ENCODE results near the gene GRB2. TPM values are rescaled to one million over a fixed set of nuclear protein-coding genes. Genes with fewer than 3 reads are reported as not detected.

The GRB2 gene
- total RNA-seq, 2 experiments from 2014 or later = 166 to 178 TPM

DNA sequence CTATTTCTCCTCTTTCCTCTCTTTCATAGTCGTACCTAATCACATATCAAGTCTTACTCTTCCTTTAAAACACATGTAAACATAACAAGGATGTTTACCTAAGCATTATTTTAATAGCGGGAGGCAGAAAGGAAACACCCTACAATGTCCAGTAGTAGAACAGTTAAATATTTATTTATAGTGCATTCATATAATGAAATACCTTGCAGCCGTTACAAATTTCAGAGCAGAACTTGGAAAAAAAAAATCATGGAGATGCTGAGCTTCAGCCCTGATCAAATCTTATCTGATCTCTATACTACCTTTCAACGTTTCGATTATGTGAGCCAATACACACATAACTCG is 39.6 kb downstream of the GRB2 start:
- ATAC-seq = no peak
- no peak for DNase-seq
- CTCF ChIA-PET = interaction anchor here (1.9 kb wide), 1 partner anchor 14 kb away, joined by 6 read pairs; no protein-coding TSS in a partner anchor
- H3K9me3 Mint-ChIP-seq (ENCODE audit: insufficient read depth) = no peaks in the 10 kb centered on the region
- H3K36me3 Mint-ChIP-seq (ENCODE audit: low read depth) = peaks cover 10% of the 10 kb centered on the region
- H3K27ac Mint-ChIP-seq = peak overlapping the region; percentile 13
- POLR2A ChIA-PET = interaction anchor here (0.6 kb wide), 1 partner anchor 190 kb away, joined by 7 read pairs; no protein-coding TSS in a partner anchor
- H3K4me1 Mint-ChIP-seq (ENCODE audit: low read depth) = peaks cover 75% of the 10 kb centered on the region
- H3K4me3 Mint-ChIP-seq = no peak overlapping the region
- H3K27me3 Mint-ChIP-seq (ENCODE audit: low read depth) = no peaks in the 10 kb centered on the region

- no peaks in the 10 kb centered on the region for H3K9me3 Mint-ChIP-seq (ENCODE audit: insufficient read depth)
- H3K4me3 Mint-ChIP-seq = no peak overlapping the region
- peak overlapping the region; percentile 13 for H3K27ac Mint-ChIP-seq
- ChIA-PET CTCF (interaction anchor here (1.8 to 1.9 kb wide), 2 partner anchors 15 to 17 kb away, joined by 5 to 6 read pairs; no protein-coding TSS in a partner anchor), POLR2A (interaction anchor here (0.7 kb wide), 1 partner anchor 28 kb away, joined by 4 read pairs; no protein-coding TSS in a partner anchor)
- H3K27me3 Mint-ChIP-seq (ENCODE audit: low read depth) = no peaks in the 10 kb centered on the region
- peaks cover 79% of the 10 kb centered on the region for H3K4me1 Mint-ChIP-seq (ENCODE audit: low read depth)
- no peak for ATAC-seq
- DNase-seq = no peak
- peaks cover 8% of the 10 kb centered on the region for H3K36me3 Mint-ChIP-seq (ENCODE audit: low read depth)
Observed at GRCh38 chr17:75365009-75365930, 40.2 kb downstream of the GRB2 start.

- POLR2A ChIA-PET = interaction anchor here (1.4 kb wide), 1 partner anchor 27 kb away, joined by 4 read pairs; no protein-coding TSS in a partner anchor
- Mint-ChIP-seq H3K27ac (no peak overlapping the region), H3K4me3 (no peak overlapping the region)
Observed at GRCh38 chr17:75364078-75364477, 41.4 kb downstream of the GRB2 start.

GRCh38 chr17:75361996-75362395 is 43.5 kb downstream of the GRB2 start:
- DNase-seq = no peak
- ChIA-PET POLR2A (no interaction called here), CTCF (interaction anchor here (1.0 kb wide), 1 partner anchor 91 kb away, joined by 4 read pairs; the partner anchor contains the start of gene MIF4GD)
- Mint-ChIP-seq H3K9me3 (ENCODE audit: insufficient read depth) (no peaks in the 10 kb centered on the region), H3K36me3 (ENCODE audit: low read depth) (peaks cover 16% of the 10 kb centered on the region), H3K4me3 (no peak overlapping the region), H3K27ac (no peak overlapping the region), H3K4me1 (ENCODE audit: low read depth) (peaks cover 76% of the 10 kb centered on the region), H3K27me3 (ENCODE audit: low read depth) (no peaks in the 10 kb centered on the region)
- no peak for ATAC-seq

More at GRCh38 chr17:75364078-75364477, 41.4 kb downstream of the GRB2 start:
- Mint-ChIP-seq H3K36me3 (ENCODE audit: low read depth) (peaks cover 7% of the 10 kb centered on the region), H3K9me3 (ENCODE audit: insufficient read depth) (no peaks in the 10 kb centered on the region), H3K27me3 (ENCODE audit: low read depth) (no peaks in the 10 kb centered on the region), H3K4me1 (ENCODE audit: low read depth) (peaks cover 85% of the 10 kb centered on the region)
- CTCF ChIA-PET = interaction anchor here (1.8 kb wide), 1 partner anchor 16 kb away, joined by 5 read pairs; no protein-coding TSS in a partner anchor
- no peak for ATAC-seq
- DNase-seq = no peak

- no peak for DNase-seq
- Mint-ChIP-seq H3K9me3 (ENCODE audit: insufficient read depth) (no peaks in the 10 kb centered on the region), H3K27ac (peak overlapping the region; percentile 25), H3K27me3 (ENCODE audit: low read depth) (no peaks in the 10 kb centered on the region), H3K4me3 (no peak overlapping the region), H3K4me1 (ENCODE audit: low read depth) (peaks cover 76% of the 10 kb centered on the region), H3K36me3 (ENCODE audit: low read depth) (peaks cover 22% of the 10 kb centered on the region)
- POLR2A ChIA-PET = no interaction called here
- CTCF ChIA-PET = interaction anchor here (0.9 to 1.3 kb wide), 3 partner anchors 12 to 51 kb away, joined by 3 to 5 read pairs (median 4); no protein-coding TSS in a partner anchor
- no peak for ATAC-seq
Observed at GRCh38 chr17:75361344-75361743, 44.1 kb downstream of the GRB2 start.

DNA sequence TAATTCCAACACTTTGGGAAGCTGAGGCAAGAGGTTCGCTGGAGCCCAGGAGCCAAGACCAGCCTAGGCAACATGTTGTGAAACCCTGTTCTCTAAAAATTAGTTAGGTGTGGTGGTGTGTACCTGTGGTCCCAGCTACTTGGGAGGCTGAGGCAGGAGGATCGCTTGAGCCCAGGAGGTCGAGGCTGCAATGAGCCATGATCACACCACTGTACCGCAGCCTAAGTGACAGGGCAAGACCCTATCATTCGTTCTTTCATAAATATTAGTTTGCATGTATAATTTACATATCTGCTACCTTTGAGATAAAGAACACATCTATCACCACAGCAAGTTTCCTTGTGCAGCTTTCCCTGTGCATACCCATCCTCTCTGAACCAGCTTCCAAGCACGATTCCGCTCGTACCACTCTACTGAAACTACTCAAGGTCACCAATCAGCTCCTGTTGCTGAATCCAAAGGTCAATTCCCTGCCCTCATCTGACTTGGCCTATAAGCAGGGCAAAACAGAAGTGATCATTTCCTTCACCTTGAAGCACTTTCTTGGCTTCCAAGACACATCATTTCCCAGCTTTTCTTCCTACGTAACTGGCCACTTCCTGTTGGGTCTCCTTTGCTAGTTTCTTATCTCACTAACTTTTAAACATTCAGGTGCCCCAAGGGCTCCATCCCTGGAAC is 49.1 kb downstream of the GRB2 start:
- ChIA-PET CTCF (interaction anchor here (2.6 kb wide), 1 partner anchor 33 kb away, joined by 8 read pairs; no protein-coding TSS in a partner anchor), POLR2A (no interaction called here)
- Mint-ChIP-seq H3K27me3 (ENCODE audit: low read depth) (no peaks in the 10 kb centered on the region), H3K9me3 (ENCODE audit: insufficient read depth) (no peaks in the 10 kb centered on the region), H3K4me1 (ENCODE audit: low read depth) (peaks cover 52% of the 10 kb centered on the region), H3K27ac (peak overlapping the region; percentile 36), H3K4me3 (no peak overlapping the region), H3K36me3 (ENCODE audit: low read depth) (peaks cover 39% of the 10 kb centered on the region)
- ATAC-seq (no peak), DNase-seq (no peak)

- H3K27ac Mint-ChIP-seq = no peak overlapping the region
- no peaks in the 10 kb centered on the region for H3K27me3 Mint-ChIP-seq (ENCODE audit: low read depth)
- peaks cover 40% of the 10 kb centered on the region for H3K36me3 Mint-ChIP-seq (ENCODE audit: low read depth)
- ChIA-PET CTCF (no interaction called here), POLR2A (no interaction called here)
- H3K4me1 Mint-ChIP-seq (ENCODE audit: low read depth) = peaks cover 55% of the 10 kb centered on the region
- H3K9me3 Mint-ChIP-seq (ENCODE audit: insufficient read depth) = no peaks in the 10 kb centered on the region
- H3K4me3 Mint-ChIP-seq = no peak overlapping the region
- no peak for ATAC-seq
- no peak for DNase-seq
Observed at GRCh38 chr17:75353176-75353575, 52.3 kb downstream of the GRB2 start.

DNA sequence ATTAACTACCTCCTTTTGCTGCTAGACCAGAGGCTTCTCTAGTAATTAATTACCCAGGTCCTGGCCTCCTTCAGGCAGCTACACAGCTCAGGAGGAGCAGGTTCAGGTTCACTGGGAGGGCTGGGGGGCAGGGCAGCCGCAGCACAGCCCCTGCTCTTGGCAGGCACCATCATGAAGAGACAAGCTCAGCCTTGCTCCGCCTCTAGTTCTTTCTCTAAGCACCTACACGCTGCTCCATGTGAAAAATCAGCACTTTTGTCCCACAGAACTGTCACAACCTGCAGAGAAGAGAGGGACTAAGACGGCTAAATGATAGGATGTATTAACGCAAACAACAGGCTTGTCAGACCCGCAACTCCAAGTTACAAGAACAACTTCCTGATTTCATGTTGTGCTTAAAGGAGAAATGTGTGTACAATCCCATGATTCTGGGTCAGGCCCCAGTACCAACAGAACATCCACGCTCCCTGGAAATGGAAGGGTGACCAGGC is 53.4 kb downstream of the GRB2 start:
- H3K4me1 Mint-ChIP-seq (ENCODE audit: low read depth) = peaks cover 61% of the 10 kb centered on the region
- H3K9me3 Mint-ChIP-seq (ENCODE audit: insufficient read depth) = no peaks in the 10 kb centered on the region
- no peak for DNase-seq
- CTCF ChIA-PET = interaction anchor here (1.1 kb wide), 1 partner anchor 63 kb away, joined by 3 read pairs; the partner anchor contains the start of gene SLC25A19
- H3K36me3 Mint-ChIP-seq (ENCODE audit: low read depth) = peaks cover 35% of the 10 kb centered on the region
- POLR2A ChIA-PET = interaction anchor here (0.9 to 1.1 kb wide), 2 partner anchors 29 to 42 kb away, joined by 3 to 5 read pairs; no protein-coding TSS in a partner anchor
- no peak for ATAC-seq
- H3K4me3 Mint-ChIP-seq = no peak overlapping the region
- H3K27me3 Mint-ChIP-seq (ENCODE audit: low read depth) = no peaks in the 10 kb centered on the region
- H3K27ac Mint-ChIP-seq = peak overlapping the region; percentile 78

GRCh38 chr17:75350706-75351105 is 54.8 kb downstream of the GRB2 start:
- Mint-ChIP-seq H3K4me1 (ENCODE audit: low read depth) (peaks cover 66% of the 10 kb centered on the region), H3K9me3 (ENCODE audit: insufficient read depth) (no peaks in the 10 kb centered on the region), H3K27ac (no peak overlapping the region), H3K4me3 (no peak overlapping the region), H3K27me3 (ENCODE audit: low read depth) (no peaks in the 10 kb centered on the region), H3K36me3 (ENCODE audit: low read depth) (peaks cover 25% of the 10 kb centered on the region)
- no peak for DNase-seq
- no peak for ATAC-seq
- ChIA-PET POLR2A (interaction anchor here (0.6 kb wide), 1 partner anchor 349 kb away, joined by 3 read pairs; no protein-coding TSS in a partner anchor), CTCF (interaction anchor here (1.1 to 7.0 kb wide), 3 partner anchors 14 to 51 kb away, joined by 3 to 29 read pairs (median 3); no protein-coding TSS in a partner anchor)

DNA sequence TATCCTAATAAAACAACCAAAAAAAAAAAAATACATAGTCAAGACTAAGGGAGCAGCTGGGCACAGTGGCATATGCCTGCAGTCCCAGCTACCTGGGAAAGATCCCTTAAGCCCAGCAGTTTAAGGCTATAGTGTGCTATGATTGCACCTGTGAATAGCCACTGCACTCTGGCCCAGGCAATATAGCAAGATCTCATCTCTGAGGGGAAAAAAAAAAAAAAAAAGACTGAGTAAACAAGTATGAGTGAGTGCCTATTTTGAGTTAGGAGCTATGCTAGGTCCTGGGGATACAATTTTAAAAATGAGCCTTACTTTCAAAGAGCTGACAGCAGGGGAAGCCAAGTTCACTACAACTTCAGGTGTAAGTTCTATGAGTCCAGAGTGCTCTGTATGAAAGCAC is 55.4 kb downstream of the GRB2 start:
- ATAC-seq (no peak), DNase-seq (no peak)
- ChIA-PET POLR2A (interaction anchor here (0.6 kb wide), 2 partner anchors 168 to 349 kb away, joined by 3 read pairs; partner anchors contain the start of gene SUMO2), CTCF (interaction anchor here (1.1 to 7.0 kb wide), 4 partner anchors 14 to 52 kb away, joined by 3 to 29 read pairs (median 4); no protein-coding TSS in a partner anchor)
- Mint-ChIP-seq H3K27ac (no peak overlapping the region), H3K9me3 (ENCODE audit: insufficient read depth) (no peaks in the 10 kb centered on the region), H3K4me1 (ENCODE audit: low read depth) (peaks cover 69% of the 10 kb centered on the region), H3K27me3 (ENCODE audit: low read depth) (no peaks in the 10 kb centered on the region), H3K4me3 (no peak overlapping the region), H3K36me3 (ENCODE audit: low read depth) (peaks cover 21% of the 10 kb centered on the region)

- ChIA-PET CTCF (interaction anchor here (1.1 to 7.0 kb wide), 4 partner anchors 8 to 45 kb away, joined by 3 to 29 read pairs (median 5); no protein-coding TSS in a partner anchor), POLR2A (interaction anchor here (0.6 to 1.2 kb wide), 2 partner anchors 12 to 167 kb away, joined by 3 to 6 read pairs; partner anchors contain the start of gene SUMO2)
- Mint-ChIP-seq H3K36me3 (ENCODE audit: low read depth) (peaks cover 21% of the 10 kb centered on the region), H3K9me3 (ENCODE audit: insufficient read depth) (no peaks in the 10 kb centered on the region), H3K27me3 (ENCODE audit: low read depth) (no peaks in the 10 kb centered on the region), H3K4me1 (ENCODE audit: low read depth) (peaks cover 73% of the 10 kb centered on the region), H3K4me3 (no peak overlapping the region), H3K27ac (no peak overlapping the region)
- ATAC-seq (no peak), DNase-seq (no peak)
Observed at GRCh38 chr17:75349589-75349988, 55.9 kb downstream of the GRB2 start.
